ENCODE data around the gene MMP10.

The MMP10 gene
- 0 reads per million in 2 donors for total RNA-seq

DNA sequence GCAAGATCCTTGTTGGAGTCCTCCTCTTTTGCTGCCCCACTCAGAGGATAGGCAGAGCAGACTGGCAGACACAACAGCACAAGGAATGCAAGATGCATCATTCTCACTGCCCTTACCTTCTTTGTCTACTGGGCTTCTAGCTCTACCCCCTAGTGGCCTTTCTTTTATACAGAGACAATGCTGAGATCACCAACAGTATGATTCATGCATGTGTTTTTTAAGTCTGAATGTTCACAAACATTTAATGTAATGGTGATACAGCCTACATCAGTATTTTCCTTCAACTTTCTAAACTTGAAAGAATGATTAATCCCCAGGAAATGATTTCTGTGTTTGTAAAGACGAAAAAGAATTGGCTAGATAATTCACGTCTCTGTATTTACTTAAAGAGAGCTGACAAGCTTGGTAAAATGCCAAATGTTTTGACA is at the start of gene MMP10:
TSS of gene MMP10 (minus strand) at position 138 of the 428 bp plus-strand sequence. CDS start at position 101, 37 bp downstream.
- no peak for DNase-seq

DNA sequence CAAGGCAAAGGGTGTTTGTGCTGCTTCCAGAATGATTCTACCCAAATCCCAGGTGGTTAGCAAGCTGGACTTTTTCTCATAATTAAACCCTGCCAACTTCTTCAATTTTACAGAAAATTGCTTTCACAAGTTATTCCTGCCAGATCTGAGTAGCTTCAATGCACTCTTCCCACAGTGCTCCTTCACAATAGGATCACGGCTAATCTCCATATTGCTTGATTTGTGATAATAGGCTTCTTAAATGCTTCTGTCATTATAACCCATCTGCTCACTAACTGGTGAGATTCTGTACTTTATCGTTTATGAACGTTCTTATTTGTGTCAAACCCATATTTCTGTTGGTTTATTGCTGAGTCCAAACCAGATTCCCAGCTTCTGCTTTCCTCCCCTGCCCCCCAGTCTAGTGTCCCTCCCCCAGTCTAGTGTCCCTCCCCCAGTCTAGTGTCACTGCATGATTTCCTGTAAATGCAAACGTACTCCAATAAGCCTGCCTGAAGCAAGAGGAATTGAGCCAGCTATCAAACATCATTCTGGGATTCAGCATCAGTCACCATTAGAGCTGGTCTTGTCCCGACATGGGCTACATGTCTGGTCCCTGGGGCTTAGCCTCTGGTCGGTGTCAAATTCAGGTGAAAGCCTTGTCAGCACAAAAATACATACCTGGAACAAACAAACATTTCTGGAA is 49.0 kb upstream of the MMP10 start:
- DNase-seq: no peak

DNA sequence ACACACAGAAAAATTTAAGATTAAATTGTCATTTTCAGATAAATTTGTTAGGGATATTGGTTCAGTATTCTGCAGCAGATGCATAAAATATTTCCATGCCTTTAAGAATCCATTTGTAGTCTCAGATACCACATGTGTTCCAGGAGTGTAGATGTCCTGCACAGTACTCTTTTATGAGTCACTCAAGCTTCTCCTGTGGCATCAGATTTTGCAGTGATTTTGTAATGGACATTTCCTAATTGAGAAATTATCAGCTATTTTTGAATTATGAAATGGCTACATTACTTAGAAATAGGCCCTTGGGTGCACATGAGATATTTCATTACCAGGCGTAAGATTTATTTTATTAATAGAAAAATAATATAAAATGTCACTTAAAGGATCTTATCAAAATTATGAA is 44.1 kb upstream of the MMP10 start:
- DNase-seq: no peak

DNA sequence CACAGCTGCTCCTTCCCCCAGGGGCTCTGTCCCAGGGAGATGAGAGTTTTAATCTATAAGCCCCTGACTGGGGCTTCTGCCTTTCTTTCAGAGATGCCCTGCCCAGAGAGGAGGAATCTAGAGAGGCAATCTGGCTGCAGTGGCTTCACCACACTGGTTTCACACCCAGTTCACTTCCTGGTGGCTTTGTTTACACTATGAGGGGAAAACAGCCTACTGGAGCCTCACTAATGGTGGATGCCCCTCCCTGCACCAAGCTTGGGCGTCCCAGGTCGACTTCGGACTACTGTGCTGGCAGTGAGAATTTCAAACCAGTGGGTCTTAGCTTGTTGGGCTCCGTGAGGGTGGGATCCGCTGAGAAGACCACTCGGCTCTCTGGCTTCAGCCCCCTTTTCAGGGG is 39.1 kb upstream of the MMP10 start:
- no peak for DNase-seq

DNA sequence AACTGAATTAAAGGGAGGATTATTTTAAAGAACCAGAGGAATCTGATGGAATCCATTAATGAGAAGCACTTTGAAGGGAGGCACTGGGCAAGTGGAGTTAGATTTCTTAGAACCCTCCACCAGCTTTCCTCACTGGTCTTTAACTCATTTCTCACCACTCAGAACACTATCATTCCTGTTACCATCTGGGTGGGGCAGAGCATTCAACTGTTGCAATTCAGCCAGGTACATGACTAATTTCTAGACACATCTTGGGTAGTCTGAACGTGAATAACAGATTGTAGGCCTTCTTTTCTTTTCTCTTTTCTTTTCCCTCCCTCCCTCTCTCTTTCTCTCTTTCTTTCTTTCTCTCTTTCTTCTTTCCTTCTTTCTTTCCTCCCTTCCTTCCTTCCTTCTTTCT is 33.1 kb upstream of the MMP10 start:
- no peak for DNase-seq

DNA sequence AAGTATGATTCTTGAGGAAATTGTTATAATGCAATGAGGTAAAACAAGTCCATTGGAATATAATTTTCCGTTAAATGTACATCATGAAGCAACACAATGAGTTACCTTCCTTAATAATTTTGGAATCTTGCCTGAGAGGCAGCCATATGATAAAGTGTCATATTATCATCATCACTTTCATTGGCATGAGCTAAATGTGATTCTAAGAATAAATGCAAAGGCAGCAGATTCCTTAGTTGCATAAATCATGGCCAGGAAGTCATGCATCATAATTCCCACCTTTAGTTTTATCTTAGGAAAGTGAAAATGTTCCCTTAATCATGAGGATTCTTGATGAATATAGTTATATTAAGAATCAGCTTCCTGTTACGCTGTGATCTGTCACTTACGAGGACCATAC is 31.8 kb upstream of the MMP10 start:
- no peak for DNase-seq

DNA sequence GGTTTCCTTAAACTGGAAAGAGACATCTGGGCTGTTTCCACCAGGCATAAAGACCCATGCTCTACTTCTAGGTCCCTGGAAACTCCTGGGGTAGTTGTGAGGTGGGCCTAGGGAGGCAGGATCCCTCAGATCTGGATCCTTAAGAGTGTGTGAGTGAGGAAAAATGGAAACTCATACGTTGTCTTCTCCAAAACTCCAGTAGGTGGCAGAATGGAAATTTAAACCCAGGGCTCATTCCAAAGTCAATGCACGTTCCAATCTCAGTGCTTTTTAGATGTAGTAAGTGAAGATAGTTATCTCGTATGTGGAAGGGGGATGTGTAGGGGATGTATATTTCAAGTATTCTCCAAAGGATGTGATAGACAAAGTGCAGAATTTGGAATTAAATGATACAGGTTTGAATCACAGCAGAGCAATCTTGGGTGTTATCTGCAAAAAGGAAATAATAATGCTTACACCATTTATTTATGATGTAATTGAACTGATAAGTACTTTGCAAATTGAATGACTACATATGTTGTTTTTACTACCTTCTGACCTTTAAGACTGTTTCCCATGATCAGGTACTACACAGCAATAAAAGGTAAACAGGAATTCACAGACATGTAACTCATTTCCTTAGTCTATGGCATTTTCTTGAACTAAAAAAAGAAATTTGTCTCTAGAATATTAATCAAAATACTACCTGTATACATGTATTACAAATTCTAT is 30.7 kb upstream of the MMP10 start:
- no peak for DNase-seq

DNA sequence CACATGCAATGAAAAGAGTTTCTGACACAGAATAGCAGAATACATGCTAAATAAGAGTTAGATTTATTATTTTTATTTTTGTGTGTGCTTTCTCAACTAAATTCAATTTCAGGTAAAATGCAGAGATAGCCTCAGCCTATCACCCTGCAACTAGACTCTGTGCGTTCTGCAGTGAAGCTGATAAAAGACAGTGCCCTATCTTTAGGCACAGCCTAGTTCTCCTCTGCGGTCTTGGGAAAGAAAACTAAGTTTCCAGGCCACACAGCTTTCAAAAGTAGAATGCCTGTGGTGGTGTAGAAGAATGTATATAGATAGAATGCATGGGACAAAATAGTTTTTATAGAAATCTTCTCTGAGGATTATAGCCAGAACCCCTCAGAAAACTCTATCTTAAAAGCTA is 29.5 kb upstream of the MMP10 start:
- no peak for DNase-seq

DNA sequence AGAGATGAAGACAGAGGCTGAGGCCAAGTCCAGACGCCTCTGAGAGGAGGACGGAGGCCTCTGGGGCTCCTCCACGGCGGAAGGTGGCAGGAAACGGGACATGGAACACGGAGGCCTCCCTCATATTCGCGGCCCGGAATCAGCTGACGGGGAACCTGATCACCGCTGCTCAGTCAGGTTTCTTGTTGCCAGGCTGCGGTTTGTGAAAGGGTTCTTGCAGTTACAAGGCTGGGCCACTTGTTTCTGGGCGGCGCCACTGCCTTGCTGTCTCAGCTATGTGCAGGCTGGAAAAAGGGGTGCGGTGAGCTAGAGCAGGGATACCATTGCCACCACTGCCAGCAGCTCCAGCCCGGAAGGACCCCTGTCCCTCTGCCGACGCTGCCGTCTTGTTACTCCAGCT is 27.5 kb upstream of the MMP10 start:
- no peak for DNase-seq

DNA sequence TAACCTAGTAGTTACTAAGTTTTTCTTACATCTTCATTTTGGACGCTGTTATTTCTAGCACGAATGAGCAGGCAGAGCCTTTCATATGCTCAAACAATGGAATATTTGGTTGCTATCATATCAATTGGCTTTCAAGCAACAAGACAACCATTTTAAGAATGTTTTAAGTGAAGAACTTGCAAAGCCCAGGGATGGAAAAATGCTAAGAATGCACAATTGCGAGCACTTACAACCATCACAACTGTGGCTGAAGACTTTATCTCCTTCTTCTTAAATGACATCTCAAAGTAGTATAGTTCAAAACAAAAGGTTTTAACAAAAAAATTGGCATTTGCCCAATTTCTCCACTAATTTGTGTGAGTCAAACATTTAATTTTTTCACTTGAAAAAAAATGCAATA is 25.9 kb upstream of the MMP10 start:
- DNase-seq: no peak

DNA sequence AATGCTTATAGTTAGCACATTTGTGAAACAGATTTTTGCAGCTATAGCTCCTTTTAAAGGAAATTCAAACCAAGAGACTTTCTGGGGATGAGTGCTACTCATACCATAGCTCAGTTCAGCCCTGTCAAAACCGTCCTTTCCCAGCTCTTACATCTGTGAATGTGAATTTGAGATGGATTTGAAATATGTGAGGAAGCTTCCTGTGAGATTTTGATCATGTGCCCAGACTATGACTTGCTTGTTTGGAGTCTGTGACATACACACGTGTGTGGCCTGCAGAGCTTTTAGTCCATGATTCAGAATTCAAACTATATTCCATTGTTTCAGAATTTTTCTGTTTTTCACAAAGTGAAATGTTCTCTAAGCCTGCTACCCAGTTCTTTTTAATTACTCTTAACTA is 21.9 kb upstream of the MMP10 start:
- DNase-seq: no peak

DNA sequence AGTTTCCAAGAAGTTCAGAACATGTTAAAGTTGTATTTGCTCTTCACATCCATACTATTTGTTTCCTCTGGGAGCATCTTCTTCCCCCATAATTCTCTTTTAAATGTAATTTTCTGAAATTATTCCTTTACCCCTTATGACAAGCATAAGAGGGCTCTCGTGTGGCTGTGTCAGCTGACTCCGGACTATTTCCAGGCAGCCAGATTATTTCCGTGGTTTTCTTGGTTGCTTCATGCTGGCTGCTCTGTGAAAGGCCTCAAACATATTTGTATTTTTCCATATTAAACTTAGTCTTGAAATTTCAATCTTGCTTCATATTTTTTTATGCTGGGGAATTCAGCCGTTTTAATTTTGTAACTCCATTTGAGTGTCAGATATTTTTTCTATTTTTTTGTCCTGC is 20.3 kb upstream of the MMP10 start:
- DNase-seq: no peak

DNA sequence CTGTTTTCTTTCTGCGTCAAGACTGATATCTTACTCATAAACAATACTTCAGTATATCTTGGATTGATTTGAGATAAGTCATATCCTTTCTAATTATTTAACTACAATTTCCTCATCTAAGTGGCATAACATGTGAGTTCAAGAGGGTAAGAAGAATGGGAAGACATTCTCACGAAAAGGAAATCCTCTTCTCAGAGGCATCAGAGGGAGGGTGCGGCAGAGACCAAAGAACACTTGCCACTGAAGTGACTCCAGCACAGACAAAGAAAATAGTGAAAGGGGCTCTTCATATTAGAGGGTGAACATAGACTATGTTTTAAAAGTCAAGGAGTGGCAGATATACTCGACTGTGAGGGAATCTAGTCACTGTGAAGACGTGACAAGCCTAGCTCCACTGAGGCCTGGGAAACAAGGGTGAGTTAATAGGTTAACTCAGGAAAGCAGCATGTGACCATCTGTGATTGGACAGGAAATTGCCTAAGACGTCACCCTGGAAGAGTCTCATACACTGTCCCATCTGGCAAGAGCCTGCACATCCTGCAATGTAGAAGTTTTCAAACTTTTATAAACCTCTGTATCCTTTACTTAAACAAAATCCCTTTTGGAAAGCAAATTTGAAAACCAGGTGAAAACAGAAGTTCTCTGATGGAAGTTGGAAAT is 19.4 kb upstream of the MMP10 start:
- no peak for DNase-seq

DNA sequence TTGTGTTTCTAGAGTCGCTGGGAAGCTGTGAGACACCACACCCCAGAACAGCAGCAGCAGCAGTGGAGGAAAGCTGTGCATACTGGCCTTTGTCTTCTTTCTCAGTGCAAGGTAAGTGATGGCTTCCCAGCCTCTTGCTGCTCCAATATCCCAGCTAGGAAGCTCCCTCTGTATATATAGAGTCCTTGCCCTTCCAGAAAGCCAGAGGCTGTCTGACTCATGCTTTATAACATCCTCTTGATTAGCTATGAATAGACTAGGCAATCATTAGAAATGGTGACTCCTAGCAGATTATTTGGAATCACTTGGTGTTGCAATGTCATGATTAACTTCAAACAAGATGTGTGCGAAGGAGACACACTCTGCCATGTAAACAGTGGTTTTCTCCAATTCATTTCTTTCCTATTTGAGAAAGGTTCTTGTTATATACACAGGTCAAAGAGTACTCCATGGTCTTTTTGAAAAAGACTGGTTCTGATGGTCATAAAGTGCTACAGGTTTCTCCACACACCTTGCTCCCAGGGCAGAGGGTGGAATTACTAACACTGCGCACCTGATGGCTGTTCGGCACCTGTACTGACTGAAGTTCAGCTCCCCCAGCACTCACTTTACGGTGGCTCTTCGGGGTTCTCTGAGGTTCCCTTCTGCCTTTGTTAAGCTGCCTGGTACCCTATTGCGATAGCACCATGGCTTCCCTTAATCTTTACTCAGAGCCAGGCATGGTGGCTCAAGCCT is 17.8 kb upstream of the MMP10 start, which contains the start of gene MMP1:
TSS of gene MMP1 (minus strand) at position 149 of the 735 bp plus-strand sequence. CDS start at position 81, 68 bp downstream.
- DNase-seq: no peak

DNA sequence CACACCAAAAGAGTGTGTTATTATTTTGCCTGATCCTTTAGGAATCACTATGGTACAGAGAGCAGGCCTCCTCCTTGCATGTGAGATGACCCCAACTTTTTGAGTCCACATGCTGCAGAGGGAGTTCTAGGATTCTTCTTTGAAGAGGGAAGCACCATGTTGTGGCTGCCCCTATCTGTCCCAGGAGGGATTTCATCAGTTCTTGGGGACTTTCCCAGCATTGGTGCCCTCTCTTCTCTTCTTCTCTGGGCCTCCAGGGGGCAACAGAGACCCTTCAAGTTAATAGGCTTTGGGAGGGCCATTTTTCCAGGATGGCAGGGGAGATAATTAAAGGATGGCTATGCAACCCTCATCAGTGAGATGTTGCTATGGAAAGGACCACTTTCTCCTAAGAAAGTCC is 14.0 kb upstream of the MMP10 start:
- no peak for DNase-seq

DNA sequence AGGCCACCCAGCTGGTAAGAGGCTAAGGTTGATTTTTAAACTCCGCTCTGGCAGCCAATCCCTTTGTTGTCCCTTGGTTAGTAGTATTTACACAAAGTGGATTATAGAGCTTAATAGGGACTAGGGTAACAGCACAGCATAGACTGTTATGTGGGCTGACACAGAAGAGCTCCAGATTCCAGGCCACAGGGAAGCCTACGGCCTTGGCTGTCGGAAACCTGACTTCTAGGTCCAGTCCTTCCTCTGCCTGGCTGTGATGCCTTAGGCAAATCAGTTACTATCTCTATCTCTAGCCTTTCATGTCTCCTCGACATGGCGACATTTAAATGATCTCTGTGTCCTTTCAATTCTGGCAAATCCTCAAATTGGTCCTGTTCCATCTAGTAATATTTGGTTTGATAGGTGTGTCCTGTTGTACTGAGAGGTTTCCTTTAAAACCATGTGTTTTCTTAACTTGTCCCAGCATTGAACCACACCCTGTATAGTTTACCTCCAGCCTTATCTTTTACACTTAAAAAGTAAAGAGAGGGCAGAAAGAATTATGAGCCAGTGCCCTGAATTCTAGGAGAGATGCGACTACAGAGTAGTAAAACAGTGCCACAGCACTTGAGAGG is 13.4 kb upstream of the MMP10 start:
- DNase-seq: no peak

DNA sequence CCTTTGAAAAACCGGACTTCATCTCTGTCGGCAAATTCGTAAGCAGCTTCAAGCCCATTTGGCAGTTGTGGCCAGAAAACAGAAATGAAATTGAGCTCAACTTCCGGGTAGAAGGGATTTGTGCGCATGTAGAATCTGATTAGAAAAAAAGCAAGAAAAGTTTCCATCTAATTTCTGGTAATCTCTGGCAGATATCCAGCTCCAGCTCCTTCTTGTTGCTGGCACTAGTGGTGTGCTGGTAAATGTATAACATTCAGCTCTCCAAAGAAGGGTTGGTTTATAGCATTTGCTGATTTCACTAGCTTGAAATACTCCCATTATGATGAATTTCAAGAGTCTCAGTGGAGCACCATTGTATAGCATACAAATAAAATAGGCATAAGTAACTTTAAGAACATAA is 12.2 kb upstream of the MMP10 start:
- no peak for DNase-seq

DNA sequence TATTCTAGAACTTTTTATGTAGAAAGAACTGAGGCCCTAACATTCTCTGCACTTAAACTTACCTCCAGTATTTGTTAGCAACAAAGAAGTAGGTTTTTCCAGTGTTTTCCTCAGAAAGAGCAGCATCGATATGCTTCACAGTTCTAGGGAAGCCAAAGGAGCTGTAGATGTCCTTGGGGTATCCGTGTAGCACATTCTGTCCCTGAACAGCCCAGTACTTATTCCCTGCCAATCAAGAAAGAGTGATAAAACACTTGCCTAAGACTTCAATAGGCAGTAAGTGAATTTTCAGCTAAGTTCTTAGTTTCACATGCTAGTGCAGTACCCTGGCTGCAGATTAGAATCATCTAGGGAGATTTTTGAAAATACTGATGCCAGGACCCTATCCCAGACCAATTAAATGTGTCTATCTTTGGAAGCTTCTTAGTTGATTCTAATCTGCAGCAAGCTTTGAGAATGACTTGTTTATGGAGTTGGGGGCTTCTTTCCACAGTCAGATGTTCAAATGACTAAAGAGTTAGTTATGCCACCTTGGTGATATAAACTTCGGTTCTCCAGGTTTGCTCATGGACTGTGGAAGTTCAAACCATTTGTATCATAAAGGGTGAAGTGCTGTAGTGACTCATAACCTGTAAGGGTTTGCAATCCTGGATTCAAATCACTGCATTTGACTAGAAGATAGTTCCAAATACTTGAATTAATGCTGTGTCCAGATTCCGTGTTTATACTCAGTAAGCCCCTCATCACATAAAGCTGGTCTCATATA is 11.0 kb upstream of the MMP10 start:
- DNase-seq: no peak

DNA sequence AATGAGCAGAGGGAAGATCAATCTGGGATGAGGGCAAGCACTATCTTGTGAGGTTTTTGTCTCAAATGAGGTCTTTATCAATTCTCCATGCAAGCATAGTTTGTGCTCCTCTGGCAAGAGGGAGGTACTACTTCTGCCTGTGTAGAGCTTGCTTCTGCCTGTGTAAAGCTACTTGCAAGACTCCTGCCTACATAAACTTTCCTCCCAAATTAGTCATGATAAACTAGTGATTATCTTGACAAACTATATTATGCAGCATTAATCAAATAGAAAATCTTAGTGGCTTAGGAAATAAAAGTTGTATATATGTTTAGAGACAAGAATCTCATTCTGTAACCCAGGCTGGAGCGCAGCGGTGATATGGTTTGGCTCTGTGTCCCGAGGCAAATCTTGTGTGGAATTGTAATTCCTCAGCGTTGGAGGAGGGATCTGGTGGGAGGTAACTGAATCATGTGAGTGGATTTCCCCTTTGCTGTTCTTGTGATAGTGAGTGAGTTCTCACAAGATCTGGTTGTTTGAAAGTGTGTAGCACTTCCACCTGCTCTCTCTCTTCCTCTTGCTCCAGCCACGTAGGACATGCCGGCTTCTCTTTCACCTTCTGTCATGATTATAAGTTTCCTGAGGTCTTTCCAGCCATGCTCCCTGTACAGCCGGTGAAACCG is 8.0 kb upstream of the MMP10 start:
- no peak for DNase-seq

DNA sequence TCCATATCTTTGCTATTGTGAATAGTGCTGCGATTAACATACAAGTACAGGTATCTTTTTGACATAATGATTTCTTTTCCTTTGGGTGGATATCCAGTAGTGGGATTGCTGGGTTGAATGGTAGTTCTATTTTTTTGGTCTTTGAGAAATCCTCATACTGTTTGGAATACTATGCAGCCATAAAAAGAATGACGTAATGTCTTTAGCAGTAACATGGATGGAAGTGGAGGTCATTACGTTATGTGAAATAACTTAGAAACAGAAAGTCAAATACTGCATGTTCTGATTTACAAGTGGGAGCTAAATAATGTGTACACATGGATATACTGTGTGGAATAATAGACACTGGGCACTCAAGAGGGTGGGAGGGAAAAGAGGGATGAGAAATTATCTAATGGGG is 4.0 kb upstream of the MMP10 start:
- DNase-seq: no peak

DNA sequence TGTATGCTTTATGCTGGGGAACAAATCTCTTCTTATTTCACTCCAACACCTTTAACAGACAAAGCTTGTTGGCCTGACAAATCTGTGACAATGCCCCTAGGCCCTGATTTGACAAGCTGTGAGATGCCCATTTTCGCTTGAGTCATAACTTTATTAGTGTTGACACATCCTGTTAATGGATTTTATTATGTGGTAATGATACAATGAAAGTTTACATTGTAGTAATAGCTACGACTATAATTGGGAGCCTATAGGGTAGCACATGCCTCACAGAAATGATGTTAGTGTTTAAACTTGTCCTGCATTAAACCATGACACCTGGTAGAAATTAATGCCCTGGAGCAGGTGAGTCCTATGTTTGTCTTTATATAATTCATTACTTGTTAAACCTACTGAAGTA is 3.3 kb upstream of the MMP10 start:
- DNase-seq: no peak
